IPS-18c (cell line): ENCODE data around the gene COA1.
"Not testable (repeated sequence)": the region's sequence is repeated elsewhere in the genome, so short reads cannot be mapped to it uniquely, and the experiment has no call there.

Experiments used
- H3K4me3 ChIP-seq: 2 replicates; pipeline ENCODE4 v1.7.0; 2013; ENCODE audit warnings: low read depth, mild to moderate bottlenecking, low read length, moderate library complexity; ENCODE audit not compliant: insufficient read depth
- H3K9me3 ChIP-seq: one replicate; pipeline ENCODE4 v1.6.1; 2013; ENCODE audit warnings: mild to moderate bottlenecking, low read length, moderate library complexity; ENCODE audit not compliant: control insufficient read depth, insufficient read depth

Gene COA1

DNA sequence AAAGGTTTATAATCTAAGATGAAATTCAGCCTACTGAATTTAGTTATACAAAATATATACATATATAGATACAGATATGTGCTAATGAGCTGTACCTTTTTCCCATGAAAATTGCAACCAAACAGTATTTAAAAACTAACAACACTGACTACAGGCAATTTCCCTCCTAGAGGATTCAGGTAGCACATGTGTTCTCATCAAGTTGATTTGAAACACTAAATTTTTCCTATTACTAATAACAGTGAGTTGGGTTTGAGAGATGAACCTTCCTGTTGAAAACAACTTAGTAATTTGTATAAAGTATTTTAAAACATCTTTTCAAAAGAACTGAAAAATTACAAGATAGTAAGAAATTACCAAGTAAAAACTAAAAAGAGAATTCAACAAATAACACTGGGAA, 51.5 kb downstream of the COA1 start:
- Histone ChIP-seq H3K9me3 (no peaks in the 10 kb centered on the region), H3K4me3 (no peak overlapping the region)

DNA sequence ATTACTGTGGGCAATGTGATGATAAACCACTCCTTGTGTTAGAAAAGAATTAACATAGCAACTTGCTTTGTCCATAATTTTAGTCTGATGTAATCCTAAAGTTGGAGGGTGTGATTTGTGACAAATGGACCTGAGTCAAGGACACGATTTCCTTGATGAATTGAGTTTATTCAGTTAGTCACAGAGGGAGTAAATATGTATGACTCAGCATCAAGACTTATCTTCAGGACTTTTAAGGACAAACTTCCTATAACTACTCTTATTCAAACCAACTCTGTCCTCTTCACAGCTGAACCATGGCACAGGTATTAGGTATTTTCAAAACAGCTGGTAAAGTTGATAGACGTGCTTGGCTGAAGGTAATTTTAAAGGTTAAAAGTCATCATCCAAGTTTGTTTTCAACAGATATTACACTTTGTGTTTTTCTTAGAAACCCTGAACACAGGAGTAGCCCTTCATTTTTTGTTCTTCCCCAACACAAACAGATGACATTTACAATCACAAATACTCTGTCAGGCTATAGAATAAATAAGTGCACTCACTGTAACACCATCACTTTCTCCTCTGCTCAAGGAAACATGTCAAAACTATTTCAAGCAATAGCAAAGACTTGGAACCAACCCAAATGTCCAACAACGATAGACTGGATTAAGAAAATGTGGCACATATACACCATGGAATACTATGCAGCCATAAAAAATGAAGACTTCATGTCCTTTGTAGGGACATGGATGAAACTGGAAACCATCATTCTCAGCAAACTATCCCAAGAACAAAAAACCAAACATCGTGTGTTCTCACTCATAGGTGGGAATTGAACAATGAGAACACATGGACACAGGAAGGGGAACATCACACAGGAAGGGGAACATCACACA, 54.5 kb downstream of the COA1 start:
- no peak overlapping the region for H3K4me3 ChIP-seq
- H3K9me3 ChIP-seq: no peaks in the 10 kb centered on the region

DNA sequence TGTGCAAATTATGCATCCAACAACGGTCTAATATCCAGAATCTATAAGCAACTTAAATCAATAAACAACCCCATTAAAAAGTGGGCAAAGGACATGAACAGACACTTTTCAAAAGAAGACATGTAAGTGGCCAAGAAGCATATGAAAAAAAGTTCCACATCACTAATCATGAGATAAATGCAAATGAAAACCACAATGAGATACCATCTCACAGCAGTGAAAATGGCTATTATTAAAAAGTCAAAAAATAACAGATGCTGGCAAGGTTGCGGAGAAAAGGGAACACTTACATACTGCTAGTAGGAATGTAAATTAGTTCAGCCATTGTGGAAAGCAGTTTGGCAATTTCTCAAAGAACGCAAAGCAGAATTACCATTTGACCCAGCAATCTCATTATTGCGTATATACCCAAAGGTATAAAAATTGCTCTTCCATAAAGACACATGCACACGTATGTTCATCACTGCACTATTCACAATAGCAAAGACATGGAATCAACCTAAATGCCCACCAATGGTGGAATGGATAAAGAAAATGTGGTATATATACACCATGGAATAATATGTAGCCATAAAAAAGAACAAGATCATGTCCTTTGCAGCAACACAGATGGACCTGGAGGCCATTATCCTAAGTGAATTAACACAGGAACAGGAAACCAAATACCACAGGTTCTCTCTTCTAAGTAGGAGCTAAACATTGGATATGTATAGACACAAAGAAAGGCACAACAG, 55.9 kb downstream of the COA1 start:
- H3K4me3 ChIP-seq, H3K9me3 ChIP-seq: not testable (repeated sequence)

DNA sequence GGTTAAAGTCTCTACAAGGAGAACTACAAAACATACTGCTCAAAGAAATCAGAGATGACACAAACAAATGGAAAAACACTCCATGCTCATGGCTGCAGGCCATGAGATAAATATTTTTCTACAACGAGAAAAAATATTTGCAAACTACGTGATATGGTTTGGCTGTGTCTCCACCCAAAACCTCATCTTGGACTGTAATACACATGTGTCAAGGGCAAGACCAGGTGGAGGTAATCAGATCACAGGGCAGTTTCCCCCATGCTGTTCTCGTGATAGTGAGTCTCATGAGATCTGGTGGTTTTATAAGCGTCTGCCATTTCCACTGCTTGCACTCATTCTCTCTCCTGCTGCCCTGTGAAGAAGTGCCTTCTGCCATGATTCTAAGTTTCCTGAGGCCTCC, 57.8 kb downstream of the COA1 start:
- Histone ChIP-seq H3K9me3 (peaks cover 3% of the 10 kb centered on the region), H3K4me3 (no peak overlapping the region)

DNA sequence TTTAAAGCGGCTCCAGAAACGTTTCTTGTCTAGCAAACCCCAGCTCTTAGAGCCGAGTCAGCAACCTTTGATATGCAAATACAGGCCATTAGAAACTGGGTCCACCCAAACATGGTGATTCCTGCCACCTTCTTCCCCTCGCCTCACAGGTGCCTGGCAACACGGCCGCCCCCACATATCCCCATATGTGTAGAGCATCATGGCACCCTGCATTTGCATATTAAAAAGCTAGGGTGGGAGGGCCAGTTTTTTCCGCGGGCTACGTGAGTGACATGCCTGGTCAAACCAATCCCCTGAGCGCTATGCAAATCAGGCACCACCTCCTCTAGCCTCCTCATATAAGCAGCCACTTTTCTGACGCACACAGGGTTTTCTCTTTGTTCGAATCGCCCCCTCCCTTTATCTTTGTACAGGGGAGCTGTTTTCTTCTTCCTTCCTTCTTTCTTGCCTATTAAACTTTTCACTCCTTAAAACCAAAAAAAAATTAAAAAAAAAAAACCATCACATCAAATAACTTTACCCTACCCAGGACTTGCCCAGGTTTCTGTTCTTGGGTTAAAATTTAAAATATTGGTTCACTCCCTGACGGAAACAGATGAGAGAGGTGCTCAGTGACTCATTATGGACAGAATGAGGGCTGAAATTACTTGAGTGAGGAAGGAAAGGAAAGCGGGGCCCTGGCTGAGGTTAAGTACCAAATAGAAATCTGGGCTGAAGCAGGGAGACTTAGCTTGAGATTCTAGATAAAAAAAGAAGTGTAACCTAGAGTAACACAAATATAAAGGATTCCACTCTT, 59.8 kb downstream of the COA1 start:
- peaks cover 5% of the 10 kb centered on the region for H3K9me3 ChIP-seq
- H3K4me3 ChIP-seq: no peak overlapping the region; the same call in 1 of the 2 replicates

DNA sequence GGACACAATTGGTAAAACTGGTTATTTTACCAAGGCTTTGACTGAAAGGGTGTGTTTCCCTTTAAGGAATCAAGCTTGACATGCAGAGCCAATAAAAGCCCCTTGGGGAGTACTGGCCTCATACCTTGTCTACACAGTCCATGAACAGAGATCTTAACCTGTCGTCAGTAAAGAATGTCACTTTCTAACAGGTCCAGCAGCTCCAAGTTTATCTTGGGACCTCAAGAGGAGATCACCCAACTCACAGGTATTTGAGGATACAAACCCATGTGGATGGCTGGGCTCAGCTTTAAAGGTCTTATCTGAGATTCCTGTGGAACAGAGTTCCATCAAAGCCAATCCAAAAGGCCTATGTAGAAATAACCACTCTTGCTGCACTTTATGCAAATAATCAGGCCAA, 61.3 kb downstream of the COA1 start:
- no peak overlapping the region for H3K4me3 ChIP-seq
- peaks cover 5% of the 10 kb centered on the region for H3K9me3 ChIP-seq

DNA sequence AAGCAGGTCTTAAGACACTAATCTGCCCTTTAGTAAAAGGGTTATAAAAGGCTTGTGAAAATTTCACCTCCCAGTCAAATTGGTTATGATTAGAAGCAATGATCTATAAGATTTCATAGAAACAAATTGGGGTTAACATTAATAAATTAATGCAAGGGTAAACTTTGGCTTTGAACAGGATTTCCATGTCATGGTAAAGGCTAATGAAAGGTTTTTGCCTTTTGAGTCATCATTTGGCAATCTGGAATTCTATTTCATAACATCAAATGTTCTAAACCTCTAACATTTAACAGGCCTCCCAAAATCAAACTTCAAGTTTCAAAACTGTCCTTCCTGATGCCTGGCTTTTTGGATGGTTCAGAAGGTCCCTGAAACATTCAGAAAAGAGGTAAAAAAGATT, 62.4 kb downstream of the COA1 start:
- peaks cover 5% of the 10 kb centered on the region for H3K9me3 ChIP-seq
- no peak overlapping the region for H3K4me3 ChIP-seq

DNA sequence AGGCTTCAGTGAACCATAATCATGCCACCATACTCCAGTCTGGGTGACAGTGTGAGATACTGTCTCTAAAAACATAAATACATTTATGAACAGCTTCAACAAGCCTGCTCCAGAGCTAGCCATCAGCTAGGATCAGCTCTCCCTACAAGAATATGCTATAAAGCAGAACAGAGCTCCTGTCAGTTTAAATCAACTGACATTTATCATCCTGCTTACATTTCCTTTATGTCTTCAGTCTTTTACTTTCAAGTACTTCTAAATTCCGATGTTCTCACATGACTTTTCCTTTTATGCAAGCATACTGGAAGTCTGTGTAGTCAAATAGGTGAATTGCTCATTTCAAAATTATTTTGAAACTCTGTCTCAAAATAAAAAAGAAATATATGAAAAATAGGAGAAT, 64.6 kb downstream of the COA1 start:
- H3K4me3 ChIP-seq: no peak overlapping the region
- peaks cover 5% of the 10 kb centered on the region for H3K9me3 ChIP-seq

DNA sequence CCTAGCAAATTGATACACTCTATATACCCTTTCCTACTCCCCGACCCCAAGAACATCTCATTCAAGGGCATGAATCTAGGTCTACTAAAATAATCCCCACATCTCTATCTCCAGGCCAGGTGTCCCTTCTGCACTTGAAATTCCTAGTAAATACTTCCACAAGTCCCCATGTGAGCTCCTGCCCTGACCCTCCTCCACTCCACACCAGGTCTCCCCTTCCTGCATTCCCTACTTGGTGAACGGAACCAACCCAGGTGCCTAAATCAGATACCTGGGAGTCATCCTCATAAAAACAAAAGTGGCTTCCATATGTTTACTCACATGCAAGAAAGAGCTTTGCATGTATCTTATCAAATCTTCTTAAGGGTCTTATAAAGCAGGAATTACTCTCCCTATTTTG, 69.2 kb downstream of the COA1 start:
- peaks cover 2% of the 10 kb centered on the region for H3K9me3 ChIP-seq
- no peak overlapping the region for H3K4me3 ChIP-seq

DNA sequence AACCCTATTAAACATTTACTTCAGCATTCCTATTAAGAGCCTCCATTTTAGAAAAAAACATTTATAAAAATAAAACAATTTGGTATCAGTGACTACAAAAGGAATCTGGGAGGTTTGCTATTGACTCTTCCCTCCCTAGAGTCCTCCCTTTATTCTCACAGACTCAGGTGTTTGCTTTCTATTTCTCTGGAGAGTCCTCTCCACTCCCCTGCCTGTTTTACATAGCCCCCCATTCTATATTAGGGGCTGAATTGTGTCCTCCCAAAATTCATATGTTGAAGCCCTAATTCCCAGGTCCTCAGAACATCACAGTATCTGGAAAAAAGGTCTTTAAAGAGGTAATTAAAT, 69.8 kb downstream of the COA1 start:
- H3K9me3 ChIP-seq: peaks cover under 1% of the 10 kb centered on the region
- H3K4me3 ChIP-seq: no peak overlapping the region

DNA sequence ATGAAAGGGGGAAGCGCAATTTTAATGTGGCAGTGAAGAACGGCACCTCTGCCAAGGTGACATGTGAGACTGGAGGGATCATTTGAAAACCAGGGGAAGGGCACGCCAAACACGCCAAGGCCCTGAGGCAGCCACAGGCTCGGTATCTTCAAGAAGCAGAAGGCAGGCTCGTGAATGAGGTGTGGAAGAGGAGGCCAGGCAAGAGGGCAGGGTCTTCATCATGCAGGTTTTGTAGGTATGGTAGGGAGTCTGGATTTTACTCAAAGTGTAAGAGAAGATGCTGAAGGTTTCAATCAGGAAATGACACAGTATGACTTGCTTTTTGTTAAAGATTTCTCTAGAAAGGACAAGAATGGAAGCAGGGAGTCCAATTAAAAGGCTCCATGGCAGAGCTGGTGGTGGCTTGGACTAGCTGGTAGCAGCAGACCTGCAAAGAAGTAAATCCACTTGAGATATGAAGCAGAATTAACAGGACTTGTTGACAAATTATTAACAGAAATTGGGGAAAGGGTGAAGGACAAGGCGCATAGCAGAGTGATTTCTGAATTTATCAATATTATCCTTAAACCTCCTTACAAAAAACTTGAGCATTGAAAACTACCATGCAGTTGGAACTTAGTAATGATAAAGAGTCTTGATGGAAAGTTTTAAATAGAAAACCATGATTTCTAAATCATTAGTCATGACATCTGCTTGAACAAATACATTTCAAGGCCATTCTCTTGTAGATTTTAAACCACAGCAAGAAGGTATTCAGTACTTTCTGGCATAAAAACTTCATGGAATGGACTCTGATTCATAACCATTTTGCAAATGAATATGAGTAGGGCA, 70.4 kb downstream of the COA1 start:
- H3K4me3 ChIP-seq: no peak overlapping the region
- no peaks in the 10 kb centered on the region for H3K9me3 ChIP-seq

DNA sequence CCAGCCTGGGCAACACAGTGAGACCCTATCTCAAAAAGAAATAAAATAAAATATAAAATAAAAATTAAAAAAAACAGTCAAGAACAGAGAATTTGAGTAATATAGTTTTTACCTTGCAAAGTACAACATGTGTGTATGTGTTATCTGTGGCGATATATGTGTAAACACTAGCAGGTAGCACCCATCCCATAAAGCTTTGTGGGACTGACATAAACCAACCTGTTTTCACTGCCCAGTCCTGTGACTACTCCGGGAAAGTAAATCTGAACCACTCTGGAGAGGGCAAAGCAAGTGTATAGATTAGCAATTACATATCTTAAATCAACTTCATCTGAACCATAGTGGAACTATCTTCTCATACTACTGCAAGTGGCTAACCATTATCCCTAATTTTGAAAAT, 72.3 kb downstream of the COA1 start:
- H3K4me3 ChIP-seq: no peak overlapping the region
- no peaks in the 10 kb centered on the region for H3K9me3 ChIP-seq

DNA sequence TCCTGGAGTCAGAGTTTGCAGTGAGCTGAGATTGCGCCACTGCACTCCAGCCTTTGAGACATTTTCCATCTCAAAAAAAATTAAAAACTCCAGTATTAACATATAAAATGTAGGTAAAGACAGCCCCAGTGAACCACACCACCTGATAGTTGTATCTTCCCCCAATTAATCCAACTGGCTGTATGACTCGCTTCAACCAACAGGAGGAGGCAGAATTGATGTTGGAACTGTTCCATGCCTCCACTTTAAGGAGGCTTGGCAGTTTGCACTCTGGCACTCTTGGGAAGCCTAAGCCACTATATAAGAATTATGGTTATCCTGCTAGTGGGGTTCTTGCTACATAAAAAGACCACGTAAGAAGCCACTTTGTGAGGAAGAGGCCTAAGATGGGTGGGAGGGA, 73.7 kb downstream of the COA1 start:
- H3K9me3 ChIP-seq: no peaks in the 10 kb centered on the region

DNA sequence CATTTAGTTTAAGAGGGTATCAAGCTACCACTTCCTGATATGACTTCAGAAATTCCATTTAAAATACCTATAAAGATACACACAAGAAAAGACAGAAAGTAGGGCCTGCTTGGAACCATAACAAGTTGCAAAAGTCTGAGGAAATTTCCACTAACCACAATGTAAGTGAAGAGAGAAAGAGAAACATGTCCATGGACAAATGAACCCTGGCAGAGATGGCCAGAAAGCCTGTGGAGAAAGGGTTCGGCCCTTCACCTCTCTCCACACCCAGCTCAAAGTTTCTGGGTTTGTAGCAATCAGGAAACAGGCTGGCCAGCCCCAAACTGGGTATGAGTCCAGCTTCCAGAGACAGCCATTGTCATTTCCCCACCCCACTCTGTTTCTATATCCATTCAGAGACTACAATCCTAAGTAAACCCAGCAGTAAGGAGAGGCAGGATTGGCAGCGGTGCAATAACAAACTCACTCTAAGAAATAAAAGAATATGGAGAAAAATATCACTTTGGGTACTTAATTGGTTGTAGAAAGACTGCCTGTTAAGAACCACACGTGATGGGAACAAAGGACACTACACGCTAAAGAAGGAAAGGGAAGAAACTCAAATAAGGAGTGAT, 75.3 kb downstream of the COA1 start:
- no peak overlapping the region for H3K4me3 ChIP-seq

More for the DNA sequence above, 73.7 kb downstream of the COA1 start:
- no peak overlapping the region for H3K4me3 ChIP-seq

DNA sequence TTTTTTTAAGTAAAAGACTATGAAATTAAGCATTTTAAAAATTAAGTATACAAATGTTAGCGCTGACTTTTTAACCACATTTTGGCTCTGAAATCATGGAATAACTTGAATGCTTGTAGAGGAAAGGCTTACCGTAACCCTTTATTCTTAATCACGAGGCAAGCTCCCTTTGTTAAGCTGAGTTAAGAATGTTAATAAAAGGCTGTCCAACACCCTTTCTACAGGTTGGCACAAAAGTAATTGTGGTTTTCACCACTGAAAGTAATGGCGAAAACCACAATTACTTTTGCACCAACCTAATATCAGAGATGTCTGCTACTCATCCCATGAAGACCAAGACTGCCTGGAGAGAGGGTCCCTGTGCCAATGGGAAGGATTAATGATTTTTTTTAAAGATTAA, 75.9 kb downstream of the COA1 start:
- Histone ChIP-seq H3K4me3 (no peak overlapping the region), H3K9me3 (no peaks in the 10 kb centered on the region)

More for the DNA sequence above, 75.3 kb downstream of the COA1 start:
- H3K9me3 ChIP-seq: no peaks in the 10 kb centered on the region

DNA sequence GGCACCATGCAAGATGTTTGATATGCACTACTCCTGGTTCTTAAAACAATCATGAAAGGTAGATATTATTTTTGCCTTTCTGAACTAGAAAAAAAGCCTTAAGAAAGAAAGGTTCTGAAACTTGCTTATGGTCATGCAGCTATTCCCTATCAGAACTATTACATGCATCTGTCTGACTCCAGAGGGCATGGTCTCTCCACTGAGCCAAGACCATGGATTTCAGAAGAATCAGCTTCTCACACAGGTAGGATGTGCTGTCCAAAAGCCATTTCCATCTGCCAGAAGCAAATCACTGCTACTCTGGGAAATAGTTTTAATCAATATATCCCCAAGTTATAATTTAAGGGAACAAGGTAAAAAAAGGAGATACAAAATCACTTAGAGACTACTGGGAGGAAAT, 77.0 kb downstream of the COA1 start:
- no peaks in the 10 kb centered on the region for H3K9me3 ChIP-seq
- no peak overlapping the region for H3K4me3 ChIP-seq
